NCI-H2196 treated with DMSO at 0.1 percent for 48 hours (cell line): ENCODE results near the gene DDIT4.
"Not testable (repeated sequence)": the region's sequence is repeated elsewhere in the genome, so short reads cannot be mapped to it uniquely, and the experiment has no call there.

ENCODE experiments used
- DNase-seq: peaks from one replicate; lab custom pipeline; 2025; ENCODE audit not compliant: unreplicated experiment; lab: John Stamatoyannopoulos, UW

Gene DDIT4

GRCh38 chr10:72292223-72292691 is 18.5 kb downstream of the DDIT4 start:
- no peak for DNase-seq

GRCh38 chr10:72295330-72295910 is 21.7 kb downstream of the DDIT4 start:
- no peak for DNase-seq

GRCh38 chr10:72296829-72297280 is 23.1 kb downstream of the DDIT4 start:
- not testable (repeated sequence) for DNase-seq

- no peak for DNase-seq
Measured at GRCh38 chr10:72297281-72297804, 23.6 kb downstream of the DDIT4 start.

GRCh38 chr10:72297805-72298591 is 24.3 kb downstream of the DDIT4 start:
- DNase-seq: peak; percentile 73

GRCh38 chr10:72298592-72299519 is 25.1 kb downstream of the DDIT4 start:
- DNase-seq: no peak

- no peak for DNase-seq
Measured at GRCh38 chr10:72303424-72304128, 29.9 kb downstream of the DDIT4 start.

- DNase-seq: no peak
Measured at GRCh38 chr10:72306215-72306760, 32.6 kb downstream of the DDIT4 start.

- not testable (repeated sequence) for DNase-seq
Measured at GRCh38 chr10:72307711-72308110, 34.0 kb downstream of the DDIT4 start.

- peak; percentile 1 for DNase-seq
Measured at GRCh38 chr10:72308320-72308987, 34.7 kb downstream of the DDIT4 start.

- DNase-seq: no peak
Measured at GRCh38 chr10:72309290-72310240, 35.8 kb downstream of the DDIT4 start.

- no peak for DNase-seq
Measured at GRCh38 chr10:72310241-72310633, 36.5 kb downstream of the DDIT4 start.

- DNase-seq: no peak
Measured at GRCh38 chr10:72310636-72311035, 36.9 kb downstream of the DDIT4 start.

GRCh38 chr10:72311667-72312066 is 37.9 kb downstream of the DDIT4 start:
- DNase-seq: no peak

- no peak for DNase-seq
Measured at GRCh38 chr10:72312865-72313391, 39.2 kb downstream of the DDIT4 start.

GRCh38 chr10:72314263-72314662 is 40.5 kb downstream of the DDIT4 start:
- no peak for DNase-seq

GRCh38 chr10:72315054-72315453 is 41.3 kb downstream of the DDIT4 start:
- no peak for DNase-seq
